KOPT-K1 (cell line): Measurements from ENCODE around the gene AMMECR1.

Source experiments
- H3K27ac ChIP-seq: fragments of 200-600 bp; sonication (generic); 2 replicates; pipeline ENCODE4 v1.5.1; 2016; ENCODE audit warnings: antibody characterized with exemption, mild to moderate bottlenecking, low read depth, low read length; ENCODE audit not compliant: poor library complexity, severe bottlenecking
- H3K36me3 ChIP-seq: fragments of 200-600 bp; sonication (generic); 2 replicates; pipeline ENCODE4 v1.5.1; 2017; ENCODE audit warnings: antibody characterized with exemption, mild to moderate bottlenecking, low read length, moderate library complexity; ENCODE audit not compliant: insufficient read depth
- H3K9me3 ChIP-seq: fragments of 200-600 bp; sonication (generic); 2 replicates; pipeline ENCODE4 v1.5.1; 2017; ENCODE audit warnings: antibody characterized with exemption, low read length, mild to moderate bottlenecking; ENCODE audit not compliant: insufficient read depth, poor library complexity, severe bottlenecking

AMMECR1 gene

DNA sequence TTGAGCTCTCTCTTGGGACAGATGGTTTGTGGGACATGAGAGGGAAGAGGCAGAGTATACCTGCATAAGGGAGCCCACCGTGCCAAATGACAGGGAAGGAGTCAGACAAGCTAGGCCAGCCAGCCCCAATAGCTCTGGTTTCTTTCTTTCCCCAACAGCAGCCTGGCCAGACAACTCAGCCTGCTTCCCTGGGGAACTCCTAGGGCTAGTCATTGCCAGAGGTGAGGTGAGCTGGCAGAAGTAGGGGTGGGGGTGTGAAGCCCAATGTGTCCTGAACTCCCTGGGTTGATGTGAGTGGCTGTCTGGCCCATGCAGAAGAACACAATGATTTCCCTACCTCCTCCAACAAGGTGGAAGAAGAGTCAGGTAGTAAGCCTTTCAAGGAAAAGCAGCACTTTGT, 135.5 kb downstream of the AMMECR1 start:
- peaks cover 20% of the 10 kb centered on the region; the same call in 1 of the 2 replicates for H3K36me3 ChIP-seq
- peaks cover 4% of the 10 kb centered on the region for H3K9me3 ChIP-seq
- no peak overlapping the region for H3K27ac ChIP-seq

DNA sequence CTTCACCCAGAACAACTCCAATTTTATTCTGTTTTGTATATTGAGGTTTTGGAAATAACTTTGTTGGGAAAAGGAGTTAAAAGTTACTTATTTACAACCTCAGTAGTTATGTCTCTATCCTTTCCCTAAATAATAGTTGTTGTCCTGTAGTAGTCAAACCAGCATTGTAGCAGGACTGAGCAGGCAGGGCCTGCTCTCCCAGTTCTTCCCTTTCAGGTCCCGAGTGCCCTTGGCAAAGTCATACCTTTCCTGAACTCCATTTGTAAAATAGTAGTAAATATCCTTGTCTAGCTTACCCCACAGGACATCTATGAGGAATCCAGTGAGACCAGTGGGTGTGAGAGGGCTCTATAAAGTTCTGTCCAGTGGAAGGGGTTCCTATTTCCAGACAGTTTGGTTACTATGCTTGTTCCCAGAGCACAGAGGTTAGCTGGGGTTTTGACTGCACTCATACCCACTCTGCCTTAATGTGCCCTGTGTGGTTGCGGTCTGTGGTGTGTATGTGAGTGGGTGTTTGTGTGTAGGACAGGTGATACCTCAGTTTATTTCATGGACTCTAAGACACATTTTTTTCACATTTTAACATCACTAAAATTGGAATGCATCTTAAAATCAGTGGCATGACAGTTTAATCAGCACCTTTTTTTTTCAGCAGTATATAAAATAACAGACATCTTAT, 136.3 kb downstream of the AMMECR1 start:
- H3K36me3 ChIP-seq: peaks cover 20% of the 10 kb centered on the region; the same call in 1 of the 2 replicates
- no peak overlapping the region for H3K27ac ChIP-seq
- H3K9me3 ChIP-seq: peaks cover 4% of the 10 kb centered on the region

DNA sequence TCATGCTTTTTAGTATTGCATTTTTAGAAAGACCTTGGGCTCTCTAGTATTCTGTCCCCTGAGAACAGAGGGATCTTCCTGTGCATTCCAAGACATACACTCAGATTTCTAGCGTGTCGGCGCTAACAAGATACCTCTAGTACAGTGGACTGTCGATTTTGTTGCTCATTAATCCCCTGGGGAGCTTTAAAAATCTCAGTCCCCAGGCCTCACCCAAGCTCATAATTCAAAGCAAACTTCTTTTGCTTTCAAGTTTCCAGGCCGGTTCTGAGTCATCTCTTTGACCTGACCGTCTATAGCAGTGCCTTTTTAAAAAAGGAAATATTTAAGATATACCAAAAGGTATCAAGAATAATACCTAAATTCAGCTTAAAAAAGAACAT, 137.0 kb downstream of the AMMECR1 start:
- no peaks in the 10 kb centered on the region for H3K9me3 ChIP-seq
- no peak overlapping the region for H3K27ac ChIP-seq
- peaks cover 20% of the 10 kb centered on the region; the same call in 1 of the 2 replicates for H3K36me3 ChIP-seq

DNA sequence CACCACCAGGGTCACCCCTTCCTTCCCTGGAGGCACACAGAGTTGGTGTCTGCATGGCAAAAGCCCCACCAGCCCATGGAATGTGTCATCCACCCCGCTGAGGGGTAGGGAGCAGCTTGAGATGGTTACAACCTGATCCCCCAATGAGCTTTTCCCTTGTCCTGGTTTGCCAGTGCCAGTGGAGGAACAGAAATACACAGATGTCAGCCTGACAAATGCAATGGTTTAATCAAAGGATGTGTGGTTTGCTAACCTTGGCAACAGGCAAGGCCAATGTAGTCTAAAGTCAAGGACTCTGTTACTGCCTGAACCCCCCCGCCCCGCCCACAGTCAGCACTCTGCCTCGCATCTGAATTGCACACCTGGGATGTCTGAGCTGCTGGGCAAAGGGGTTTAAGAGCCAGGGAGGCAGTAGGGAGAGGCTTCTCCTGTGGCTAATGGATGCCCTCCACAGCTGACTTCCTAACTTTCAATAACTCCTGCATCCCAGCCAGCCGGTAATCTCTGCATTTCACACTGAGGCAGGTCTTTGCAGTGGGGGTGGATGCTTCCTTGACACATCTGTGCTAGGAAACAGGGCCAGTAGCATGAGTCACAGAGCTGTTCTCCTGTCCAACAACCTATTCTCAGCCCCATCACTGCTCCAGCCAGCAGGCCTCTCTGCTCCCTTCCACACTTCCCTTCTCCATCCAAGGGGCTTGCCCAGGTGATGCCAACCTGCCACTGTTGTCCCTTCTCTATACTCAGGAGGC, 137.5 kb downstream of the AMMECR1 start:
- Histone ChIP-seq H3K36me3 (peaks cover 26% of the 10 kb centered on the region; the same call in 1 of the 2 replicates), H3K9me3 (no peaks in the 10 kb centered on the region), H3K27ac (no peak overlapping the region)

DNA sequence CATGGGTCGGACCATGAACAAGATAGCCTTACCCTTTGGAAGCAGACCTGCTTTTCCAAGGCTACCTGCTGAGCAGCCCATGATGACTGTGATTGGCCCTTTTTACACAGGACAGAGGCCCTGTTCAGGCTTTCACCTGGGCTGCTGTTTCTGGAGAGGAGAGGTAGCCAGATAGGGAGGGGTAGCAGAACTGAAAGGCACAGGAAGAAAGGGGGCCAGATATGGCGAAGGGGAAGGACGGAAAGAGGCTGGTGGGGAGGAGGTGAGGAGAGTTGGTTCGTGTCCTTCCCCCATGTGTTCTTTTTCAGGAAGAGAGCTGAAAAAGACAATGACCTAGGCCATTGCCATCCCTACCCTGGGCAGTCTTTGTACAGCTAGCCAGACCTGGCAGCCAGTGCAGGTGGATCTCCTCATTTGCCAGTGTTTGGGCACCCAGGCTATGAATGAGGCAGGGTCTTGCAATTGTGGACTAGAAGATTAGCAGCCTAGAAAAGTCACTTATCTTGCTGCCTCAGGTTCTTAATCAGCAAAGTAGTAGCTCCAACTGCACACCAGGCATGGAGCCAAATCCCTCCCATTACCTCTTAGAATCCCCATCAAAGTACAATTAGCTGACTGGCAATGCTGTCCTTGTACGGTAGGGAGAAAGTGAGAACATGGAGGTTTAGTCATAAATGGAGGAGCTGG, 139.6 kb downstream of the AMMECR1 start:
- peaks cover 44% of the 10 kb centered on the region for H3K36me3 ChIP-seq
- H3K27ac ChIP-seq: no peak overlapping the region
- no peaks in the 10 kb centered on the region for H3K9me3 ChIP-seq

DNA sequence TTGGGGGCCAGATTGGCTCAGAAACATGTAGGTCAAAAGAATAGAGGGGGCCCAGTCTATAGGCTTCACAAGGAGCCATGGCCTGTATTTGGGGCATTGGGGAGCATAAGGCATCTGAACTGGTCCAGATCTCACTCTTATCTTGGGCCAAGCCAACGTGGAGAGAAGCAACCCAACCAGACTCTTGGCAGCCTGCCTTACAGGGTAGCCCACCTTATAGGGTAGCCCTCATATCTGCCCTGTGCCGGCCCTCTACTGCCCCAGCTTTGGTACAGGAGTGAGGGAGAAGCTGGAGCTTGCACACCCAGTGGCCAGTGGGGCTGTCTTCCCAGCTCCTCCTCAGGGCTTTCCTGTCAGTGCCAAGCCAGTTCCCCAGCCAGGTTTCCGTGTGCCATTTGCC, 142.2 kb downstream of the AMMECR1 start:
- Histone ChIP-seq H3K9me3 (no peaks in the 10 kb centered on the region), H3K27ac (no peak overlapping the region), H3K36me3 (peaks cover 62% of the 10 kb centered on the region)

DNA sequence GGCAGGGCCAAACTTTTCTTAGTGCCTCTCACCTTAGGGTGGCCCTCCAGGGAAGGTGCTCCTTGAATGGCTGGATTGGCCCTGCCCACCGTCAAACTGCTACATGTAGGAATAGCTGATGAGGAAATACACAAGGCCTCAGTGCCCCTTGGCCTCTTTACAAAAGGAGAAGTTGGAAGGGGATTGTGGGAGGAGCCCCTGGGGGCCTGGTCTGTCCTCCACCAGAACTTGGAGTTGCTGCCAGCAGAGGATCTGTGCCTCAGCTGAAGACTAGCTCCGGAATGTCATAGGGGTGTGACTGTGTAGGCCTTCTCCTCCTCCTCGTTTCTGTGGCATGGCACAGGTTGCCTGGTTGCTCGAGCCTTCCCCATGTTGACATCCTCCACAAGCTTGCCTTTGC, 142.7 kb downstream of the AMMECR1 start:
- H3K36me3 ChIP-seq: peaks cover 68% of the 10 kb centered on the region
- no peaks in the 10 kb centered on the region for H3K9me3 ChIP-seq
- H3K27ac ChIP-seq: no peak overlapping the region

DNA sequence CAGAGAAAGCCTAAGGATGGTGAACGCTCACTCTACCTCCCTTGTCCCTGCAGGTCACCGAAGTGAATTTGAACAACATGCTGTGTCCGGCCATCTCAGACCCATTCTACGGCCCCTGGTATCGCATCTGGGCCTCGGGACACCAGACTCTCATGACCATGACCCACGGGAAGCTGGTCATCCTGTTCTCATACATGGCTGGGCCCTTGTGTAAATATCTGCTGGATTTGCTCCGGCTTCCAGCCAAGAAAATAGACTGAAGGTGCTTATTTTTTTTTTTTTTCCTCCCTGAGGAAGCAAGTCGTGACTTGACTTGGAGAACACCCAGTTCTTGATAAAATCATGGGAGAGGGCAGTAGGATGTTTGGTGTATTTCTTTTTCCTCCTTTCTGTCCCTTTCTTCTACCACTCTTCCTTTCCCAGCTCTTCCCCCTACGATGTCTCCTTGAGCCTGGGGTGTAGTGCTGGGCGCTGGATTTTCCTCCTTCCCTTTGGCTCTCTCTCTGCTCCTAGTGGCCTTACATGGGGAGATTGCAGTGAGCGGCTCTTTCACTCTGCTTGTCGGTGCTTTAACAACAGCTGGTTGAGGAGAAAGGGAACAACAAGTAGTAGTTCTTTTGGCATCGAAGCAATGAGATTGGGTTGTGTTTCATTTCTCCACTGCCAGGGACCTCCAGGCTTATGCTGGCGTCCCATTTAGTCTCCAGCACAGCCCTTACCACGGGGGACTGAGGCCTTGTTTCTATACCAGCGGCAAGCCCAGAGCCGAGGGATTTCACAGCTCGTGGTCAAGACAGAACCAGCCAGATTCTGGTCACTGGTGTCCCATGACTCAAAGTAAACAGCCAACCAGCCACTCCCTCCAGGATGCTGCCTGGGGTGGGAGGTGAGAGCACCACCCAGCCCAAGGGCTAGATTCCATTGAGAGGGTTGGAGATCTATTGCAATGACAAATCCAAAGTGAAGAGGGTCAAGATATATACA, 144.4 kb downstream of the AMMECR1 start:
- Histone ChIP-seq H3K9me3 (no peaks in the 10 kb centered on the region), H3K27ac (no peak overlapping the region), H3K36me3 (peaks cover 72% of the 10 kb centered on the region)

DNA sequence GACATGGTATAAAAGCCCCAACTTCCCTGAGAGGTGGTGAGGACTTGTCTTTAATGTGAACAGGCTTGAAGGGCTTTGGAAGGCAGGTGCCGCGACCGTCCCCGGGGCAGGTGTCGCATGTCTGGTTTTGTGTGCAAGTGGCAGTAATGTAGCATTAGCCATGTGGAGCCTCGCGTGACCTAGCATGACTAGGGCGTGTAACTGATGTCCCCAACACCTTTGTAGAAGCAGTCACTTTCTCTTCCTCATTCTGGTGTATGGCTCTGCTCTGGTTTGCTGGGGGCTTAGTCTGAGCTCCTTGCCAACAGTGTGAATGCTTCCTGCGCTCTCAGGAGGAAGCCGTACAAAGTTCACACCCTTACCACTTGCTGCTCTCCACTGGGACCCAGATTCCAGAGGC, 145.7 kb downstream of the AMMECR1 start:
- Histone ChIP-seq H3K36me3 (peaks cover 79% of the 10 kb centered on the region), H3K9me3 (no peaks in the 10 kb centered on the region), H3K27ac (no peak overlapping the region)

DNA sequence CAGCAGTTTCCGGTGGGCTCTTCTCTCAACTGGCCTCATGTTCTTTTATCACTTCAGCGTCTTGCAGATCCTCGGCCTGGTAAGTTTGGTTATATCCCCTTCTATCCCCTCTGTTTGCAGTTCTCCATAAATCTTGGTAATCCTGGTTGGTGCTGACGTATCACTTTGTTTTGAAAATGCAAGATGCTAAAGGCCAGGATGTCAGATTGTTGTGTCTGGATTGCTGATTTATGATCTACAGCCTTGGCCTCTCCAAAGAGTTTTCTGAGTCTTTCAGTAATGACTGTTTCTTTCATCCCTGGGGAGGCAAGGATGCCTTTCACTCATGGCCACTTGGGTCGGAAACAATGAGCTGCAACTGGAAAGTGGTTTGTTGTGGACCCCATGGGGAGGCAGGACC, 146.4 kb downstream of the AMMECR1 start:
- H3K9me3 ChIP-seq: no peaks in the 10 kb centered on the region
- peaks cover 79% of the 10 kb centered on the region for H3K36me3 ChIP-seq
- no peak overlapping the region for H3K27ac ChIP-seq

DNA sequence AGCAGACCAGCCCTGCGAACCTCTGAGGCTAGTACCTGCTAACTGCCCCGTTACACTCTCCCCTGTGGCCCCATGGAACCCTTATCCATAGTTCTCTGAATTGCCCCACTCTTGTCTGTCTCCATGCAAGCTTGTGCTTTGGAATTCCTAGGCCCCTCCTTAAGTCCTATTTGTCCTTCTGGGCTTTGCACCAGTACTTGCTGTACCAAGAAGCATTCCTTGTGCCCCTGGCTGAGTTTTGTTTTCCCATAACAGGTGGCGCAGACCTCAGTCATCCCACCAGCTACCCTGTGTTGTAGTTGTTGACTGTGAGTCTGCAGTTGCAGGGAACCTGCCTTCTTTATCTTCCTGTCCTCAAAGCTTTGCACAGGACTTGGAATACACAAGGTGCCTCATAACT, 147.9 kb downstream of the AMMECR1 start:
- H3K27ac ChIP-seq: no peak overlapping the region
- H3K36me3 ChIP-seq: peaks cover 69% of the 10 kb centered on the region
- H3K9me3 ChIP-seq: no peaks in the 10 kb centered on the region

DNA sequence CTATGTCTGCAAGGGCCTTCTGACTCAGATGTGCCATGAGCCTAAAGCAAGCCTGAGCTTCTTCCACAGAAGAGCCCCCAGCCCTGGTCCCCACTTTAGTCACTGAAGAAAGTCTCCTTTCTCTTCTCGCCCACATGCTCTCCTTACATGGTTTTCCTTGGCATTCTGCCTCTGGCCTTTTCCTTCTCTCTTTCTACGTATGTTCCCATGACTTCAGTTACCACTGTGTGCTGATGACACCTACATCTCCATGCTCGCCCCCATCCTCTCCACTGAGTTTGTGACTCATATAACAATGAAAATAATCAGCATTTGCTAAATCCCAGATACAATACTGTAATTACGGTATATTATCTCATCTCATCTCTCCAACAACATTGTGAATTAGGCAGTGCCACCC, 149.3 kb downstream of the AMMECR1 start:
- H3K27ac ChIP-seq: no peak overlapping the region
- H3K9me3 ChIP-seq: no peaks in the 10 kb centered on the region
- peaks cover 57% of the 10 kb centered on the region for H3K36me3 ChIP-seq

DNA sequence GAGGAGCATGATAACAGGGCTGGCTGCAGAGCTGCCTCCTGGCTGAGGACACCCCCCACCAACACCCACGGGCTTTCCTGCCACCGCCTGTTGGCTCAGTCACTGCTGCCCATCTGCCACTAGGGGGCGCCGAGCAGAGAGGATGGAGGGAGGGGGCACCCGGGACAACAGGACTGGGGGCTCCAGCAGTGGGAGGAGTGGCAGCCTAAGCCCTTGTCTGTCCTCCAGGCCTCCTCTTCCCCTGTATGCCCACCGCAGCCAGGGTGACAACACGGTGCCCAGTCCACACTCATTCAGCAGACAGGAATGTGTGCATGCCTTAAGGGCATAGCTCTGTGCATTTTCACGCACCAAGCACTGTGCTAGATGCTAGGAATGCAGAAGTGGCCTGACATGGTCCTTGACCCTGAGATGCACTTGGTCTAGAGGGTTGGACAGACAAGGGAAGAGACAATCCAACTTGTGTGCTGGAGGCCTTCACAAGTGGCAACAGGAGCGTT, 149.9 kb downstream of the AMMECR1 start:
- peaks cover 51% of the 10 kb centered on the region for H3K36me3 ChIP-seq
- no peaks in the 10 kb centered on the region for H3K9me3 ChIP-seq
- no peak overlapping the region for H3K27ac ChIP-seq

DNA sequence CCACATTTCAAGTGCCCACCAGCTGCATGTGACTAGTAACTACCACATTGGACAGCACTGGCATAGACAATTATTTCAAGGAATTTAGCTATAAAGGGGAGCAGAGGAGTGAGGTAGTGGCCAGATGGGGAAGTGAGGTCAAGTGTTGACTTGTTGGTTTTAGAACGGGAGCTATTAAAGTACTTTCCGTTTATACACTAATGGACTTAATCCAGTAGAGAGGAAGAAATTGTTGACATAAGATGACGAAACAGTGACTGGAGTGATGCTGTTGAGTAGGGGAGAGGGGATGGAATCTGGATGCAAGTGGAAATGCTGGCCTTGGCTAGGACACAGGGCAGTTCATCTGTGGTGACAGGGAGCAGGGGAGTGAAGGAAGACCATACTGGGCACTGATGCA, 154.4 kb downstream of the AMMECR1 start:
- Histone ChIP-seq H3K36me3 (peaks cover 18% of the 10 kb centered on the region; the same call in 1 of the 2 replicates), H3K27ac (no peak overlapping the region), H3K9me3 (no peaks in the 10 kb centered on the region)
